Epithelial cell of proximal tubule (primary cell): ENCODE results near the gene CYP2A6. TPM values are rescaled to one million over a fixed set of nuclear protein-coding genes. Genes with fewer than 3 reads are reported as not detected.
"Not testable (repeated sequence)": the region's sequence is repeated elsewhere in the genome, so short reads cannot be mapped to it uniquely, and the experiment has no call there.

Experiments
- DNase-seq: peaks from one replicate; pipeline ENCODE4 v3.0.0-alpha.2; 2011; ENCODE audit warnings: low read depth
- H3K4me3 ChIP-seq: 2 replicates; pipeline ENCODE4 v1.5.1; 2011; ENCODE audit warnings: low read depth, mild to moderate bottlenecking, low read length
- CTCF ChIP-seq: conservative IDR thresholded peaks from 2 replicates; pipeline ENCODE4 v1.5.1; 2012; ENCODE audit warnings: low read depth, mild to moderate bottlenecking, low read length
- total RNA-seq: library from RNA; depleted of rRNA; stranded (reverse); fragments of >200 nt; gene quantifications from 2 replicates; pipeline ENCODE4 v1.2.3, GENCODE V29; 2015

CYP2A6 gene
- total RNA-seq, 1 donor from 2014 or later = not detected

GRCh38 chr19:40836754-40837429 is 13.4 kb downstream of the CYP2A6 start:
- DNase-seq = no peak
- TF ChIP-seq CTCF = no peak
- no peak overlapping the region for H3K4me3 ChIP-seq

GRCh38 chr19:40833728-40834533 is 16.3 kb downstream of the CYP2A6 start:
- not testable (repeated sequence) for H3K4me3 ChIP-seq, DNase-seq

- not testable (repeated sequence) for H3K4me3 ChIP-seq, DNase-seq
Observed at GRCh38 chr19:40832431-40832790, 17.8 kb downstream of the CYP2A6 start.

GRCh38 chr19:40831502-40832430 is 18.5 kb downstream of the CYP2A6 start:
- peak; percentile 26 for DNase-seq
- H3K4me3 ChIP-seq = no peak overlapping the region
- no peak for TF ChIP-seq CTCF

GRCh38 chr19:40830741-40831140 is 19.5 kb downstream of the CYP2A6 start:
- H3K4me3 ChIP-seq, DNase-seq: not testable (repeated sequence)

GRCh38 chr19:40829205-40829604 is 21.0 kb downstream of the CYP2A6 start:
- DNase-seq = no peak
- no peak overlapping the region for H3K4me3 ChIP-seq
- no peak for TF ChIP-seq CTCF

- DNase-seq = no peak
- H3K4me3 ChIP-seq = no peak overlapping the region
- TF ChIP-seq CTCF = no peak
Observed at GRCh38 chr19:40827386-40828247, 22.6 kb downstream of the CYP2A6 start.

GRCh38 chr19:40826699-40827385 is 23.4 kb downstream of the CYP2A6 start:
- not testable (repeated sequence) for H3K4me3 ChIP-seq

GRCh38 chr19:40826312-40826698 is 23.9 kb downstream of the CYP2A6 start:
- not testable (repeated sequence) for DNase-seq, H3K4me3 ChIP-seq

More at GRCh38 chr19:40826699-40827385, 23.4 kb downstream of the CYP2A6 start:
- not testable (repeated sequence) for DNase-seq

GRCh38 chr19:40825460-40826095 is 24.7 kb downstream of the CYP2A6 start:
- not testable (repeated sequence) for DNase-seq, H3K4me3 ChIP-seq

GRCh38 chr19:40824916-40825315 is 25.3 kb downstream of the CYP2A6 start:
- not testable (repeated sequence) for H3K4me3 ChIP-seq, DNase-seq
